B cell (primary cell): Measurements from ENCODE around the gene POM121L2. TPM values are rescaled to one million over a fixed set of nuclear protein-coding genes. Genes with fewer than 3 reads are reported as not detected.

Experiments used
- ATAC-seq: fragments of 200-7000 bp; cut with Tn5 transposase; one replicate; pipeline ENCODE4 v1.10.0; 2021; ENCODE audit warnings: low read depth, mild to moderate bottlenecking, moderate number of reproducible peaks, moderate library complexity
- CTCF ChIA-PET: fragments of 350-600 bp; sonication (Branson Sonifier 250); formaldehyde crosslinking; loops from one replicate; lab custom pipeline; 2021; ENCODE audit warnings: antibody characterized with exemption, inconsistent platforms; lab: Charles Lee
- POLR2A ChIA-PET: fragments of 350-600 bp; sonication (Branson Sonifier 250); formaldehyde crosslinking; loops from one replicate; lab custom pipeline; 2021; ENCODE audit warnings: antibody characterized with exemption; lab: Charles Lee
- DNase-seq: peaks from one replicate; pipeline ENCODE4 v3.0.0; 2013
- H2AFZ ChIP-seq: 2 replicates; pipeline ENCODE4 v1.6.1; 2012; ENCODE audit warnings: mild to moderate bottlenecking, low read depth, low read length; ENCODE audit not compliant: insufficient read depth, poor library complexity, severe bottlenecking
- H3K27ac ChIP-seq, 2 donors: 1 replicate in 1 of 2; 2 replicates in 1 of 2; pipeline ENCODE4 v1.5.1; 2012 to 2013; ENCODE audit warnings: low read length in 2 of 2, mild to moderate bottlenecking in 2 of 2, moderate library complexity in 1 of 2
- H3K27me3 ChIP-seq, 4 experiments: fragments of 200-600 bp in 1 of 4; sonication (generic) in 1 of 4; replicated peaks in 1 of 4; 1 replicate in 2 of 4; 2 replicates in 2 of 4; pipeline versions ENCODE4 v1.6.1 to v1.7.0; 2013 to 2016; ENCODE audit warnings: low read length in 3 of 4, mild to moderate bottlenecking in 2 of 4, mixed read lengths in 1 of 4, moderate library complexity in 1 of 4; ENCODE audit not compliant: insufficient read depth in 4 of 4, control insufficient read depth in 3 of 4; ENCODE audit errors: control extremely low read depth in 1 of 4
- H3K36me3 ChIP-seq, 2 experiments: replicated peaks in 1 of 2; 1 replicate in 1 of 2; 2 replicates in 1 of 2; pipeline versions ENCODE4 v1.6.1 to v1.7.1; 2013; ENCODE audit warnings: low read length in 1 of 2; ENCODE audit not compliant: insufficient read depth in 2 of 2, control insufficient read depth in 1 of 2; ENCODE audit errors: control extremely low read depth in 1 of 2, extremely low read depth in 1 of 2
- H3K4me1 ChIP-seq, 2 donors: fragments of 200-600 bp in 1 of 2; sonication (generic) in 1 of 2; 1 replicate in 1 of 2; 2 replicates in 1 of 2; pipeline versions ENCODE4 v1.5.1 to v1.6.1; 2013 to 2017; ENCODE audit warnings: low read length in 2 of 2; ENCODE audit not compliant: control insufficient read depth in 2 of 2, insufficient read depth in 2 of 2
- H3K4me2 ChIP-seq: replicated peaks from 2 replicates; pipeline ENCODE3; 2012; ENCODE audit warnings: mild to moderate bottlenecking, low read depth, low read length; ENCODE audit not compliant: poor library complexity, severe bottlenecking
- H3K4me3 ChIP-seq, 5 experiments: fragments of 200-600 bp in 1 of 5; sonication (generic) in 1 of 5; 1 replicate in 3 of 5; 2 replicates in 2 of 5; pipeline versions ENCODE4 v1.5.1 to v1.7.0; 2011 to 2016; ENCODE audit warnings: low read length in 4 of 5, mild to moderate bottlenecking in 4 of 5, low read depth in 2 of 5, control low read depth in 1 of 5, moderate library complexity in 1 of 5; ENCODE audit not compliant: insufficient read depth in 1 of 5; ENCODE audit errors: control extremely low read depth in 1 of 5, extremely low read depth in 1 of 5
- H3K79me2 ChIP-seq: fragments of 200-600 bp; sonication (generic); one replicate; pipeline ENCODE4 v1.6.0; 2016; ENCODE audit warnings: low read length; ENCODE audit not compliant: control insufficient read depth, insufficient read depth
- H3K9ac ChIP-seq: fragments of 200-600 bp; sonication (generic); 2 replicates; pipeline ENCODE4 v1.6.1; 2017; ENCODE audit warnings: mild to moderate bottlenecking, low read length, moderate library complexity
- H3K9me3 ChIP-seq, 3 donors: one replicate each; pipeline versions ENCODE4 v1.6.1 to v1.7.1; 2013; ENCODE audit warnings: low read length in 2 of 3; ENCODE audit not compliant: control insufficient read depth in 2 of 3, insufficient read depth in 1 of 3; ENCODE audit errors: control extremely low read depth in 1 of 3
- H4K20me1 ChIP-seq: 2 replicates; pipeline ENCODE4 v1.6.0; 2012; ENCODE audit warnings: mild to moderate bottlenecking, low read length; ENCODE audit not compliant: insufficient read depth, control insufficient read depth, poor library complexity, severe bottlenecking
- H3K27ac Mint-ChIP-seq: one replicate; pipeline ENCODE4 v1.8.0; 2021; ENCODE audit warnings: mixed read lengths
- H3K27me3 Mint-ChIP-seq: one replicate; pipeline ENCODE4 v1.8.0; 2021; ENCODE audit warnings: mixed read lengths
- H3K4me1 Mint-ChIP-seq: one replicate; pipeline ENCODE4 v1.8.0; 2021; ENCODE audit warnings: mixed read lengths
- H3K4me3 Mint-ChIP-seq: one replicate; pipeline ENCODE4 v1.8.0; 2021; ENCODE audit warnings: mixed read lengths
- H3K9me3 Mint-ChIP-seq: one replicate; pipeline ENCODE4 v1.8.0; 2022; ENCODE audit warnings: mixed read lengths; ENCODE audit not compliant: insufficient read depth
- CTCF ChIP-seq: fragments of 200-600 bp; IDR thresholded peaks from one replicate; pipeline ENCODE4 v1.8.0; 2022; ENCODE audit warnings: antibody characterized with exemption, mild to moderate bottlenecking
- EZH2 ChIP-seq: IDR thresholded peaks from 2 replicates; pipeline ENCODE4 v1.6.1; 2012; ENCODE audit warnings: borderline replicate concordance, low read depth, mild to moderate bottlenecking, moderate library complexity, low read length; ENCODE audit not compliant: insufficient read depth, poor library complexity, severe bottlenecking
- WGBS: methylation state at CpG from one replicate; pipeline ENCODE4 v1.1.5; 2013; ENCODE audit warnings: missing lambda C conversion rate; ENCODE audit not compliant: insufficient coverage; 5-methylcytosine and 5-hydroxymethylcytosine counted together
- intact Hi-C: fragments of 100-400 bp; cut with micrococcal nuclease; formaldehyde crosslinking; loops from one replicate; pipeline ENCODE4 v1.10.0; 2022
- polyA plus RNA-seq: library from polyadenylated mRNA; depleted of rRNA; stranded (reverse); fragments of >200 nt; gene quantifications from 2 replicates; pipeline ENCODE4 v1.2.3, GENCODE V29; 2012
- total RNA-seq, 2 donors: library from RNA; stranded (reverse); fragments of 120-200 nt in 1 of 2; gene quantifications; 1 replicate in 1 of 2; 2 replicates in 1 of 2; pipeline versions ENCODE4 v1.2.3 to v1.2.4, GENCODE V29; 2013 to 2022

Gene POM121L2
- total and polyA plus RNA-seq, 2 donors (not counting 1 experiment from before 2014, with no cell fraction given), result not detected

- no peak for ATAC-seq
- intact Hi-C loops, result no loop called here
- H3K4me3 ChIP-seq, result peak overlapping the region in 4 of 5 experiments; percentile 23 to 57 (median 50)
- H3K9ac ChIP-seq, result peak overlapping the region; percentile 56
- DNase-seq, result peak; percentile 66
- no peaks in the 10 kb centered on the region for H4K20me1 ChIP-seq
- Mint-ChIP-seq H3K27ac (peak overlapping the region; percentile 48), H3K4me3 (peak overlapping the region; percentile 83), H3K4me1 (peaks cover 7% of the 10 kb centered on the region), H3K27me3 (peaks cover 37% of the 10 kb centered on the region), H3K9me3 (no peaks in the 10 kb centered on the region)
- CTCF ChIA-PET, result interaction anchor here (0.6 to 1.0 kb wide), 2 partner anchors 20 to 1066 kb away, joined by 3 to 4 read pairs; no protein-coding TSS in a partner anchor
- H3K36me3 ChIP-seq, result no peaks in the 10 kb centered on the region
- H3K9me3 ChIP-seq, result peaks cover 3 to 13% (median 4%) of the 10 kb centered on the region in 3 donors
- TF ChIP-seq CTCF (no peak), EZH2 (no peak)
- no peaks in the 10 kb centered on the region for H3K79me2 ChIP-seq
- peak overlapping the region; percentile 64 for H3K4me2 ChIP-seq
- POLR2A ChIA-PET, result no interaction called here
- no peak overlapping the region for H3K27ac ChIP-seq
- peaks cover 5 to 12% of the 10 kb centered on the region in 2 donors for H3K4me1 ChIP-seq
- H2AFZ ChIP-seq, result peak overlapping the region; percentile 27
- WGBS, result 18% methylated on average over 16 of the region's 32 CpGs
- peaks cover 0 to 24% (median 12%) of the 10 kb centered on the region in 4 experiments for H3K27me3 ChIP-seq
These were observed 20.9 kb upstream of the POM121L2 start for GRCh38 chr6:27332692-27333641.
